ENCODE data around the gene UBE2Z.
"Not testable (repeated sequence)": the region's sequence is repeated elsewhere in the genome, so short reads cannot be mapped to it uniquely, and the experiment has no call there.

The UBE2Z gene

GRCh38 chr17:48908047-48908843, at the start of gene UBE2Z:
UBE2Z (plus strand) TSS chr17:48908407; CDS start chr17:48908504, 97 bp downstream.
- peak; percentile 97 for DNase-seq (ENCODE audit: low read depth)

GRCh38 chr17:48860034-48860433, 48.2 kb upstream of the UBE2Z start:
- DNase-seq (ENCODE audit: low read depth), result no peak

- no peak for DNase-seq (ENCODE audit: low read depth)
Observed at GRCh38 chr17:48860456-48860855, 47.8 kb upstream of the UBE2Z start.

- no peak for DNase-seq (ENCODE audit: low read depth)
Observed at GRCh38 chr17:48868916-48869500, 39.2 kb upstream of the UBE2Z start.

GRCh38 chr17:48869821-48870318, 38.3 kb upstream of the UBE2Z start:
- no peak for DNase-seq (ENCODE audit: low read depth)

GRCh38 chr17:48871035-48871550, 37.1 kb upstream of the UBE2Z start:
- no peak for DNase-seq (ENCODE audit: low read depth)

GRCh38 chr17:48871551-48872351, 36.5 kb upstream of the UBE2Z start:
- DNase-seq (ENCODE audit: low read depth), result no peak

GRCh38 chr17:48872409-48872808, 35.8 kb upstream of the UBE2Z start:
- DNase-seq (ENCODE audit: low read depth), result not testable (repeated sequence)

GRCh38 chr17:48873209-48873608, 35.0 kb upstream of the UBE2Z start:
- DNase-seq (ENCODE audit: low read depth), result no peak

GRCh38 chr17:48873696-48874443, 34.3 kb upstream of the UBE2Z start:
- DNase-seq (ENCODE audit: low read depth), result no peak

GRCh38 chr17:48878920-48879898, 29.0 kb upstream of the UBE2Z start:
- peak; percentile 70 for DNase-seq (ENCODE audit: low read depth)

- no peak for DNase-seq (ENCODE audit: low read depth)
Observed at GRCh38 chr17:48882272-48882671, 25.9 kb upstream of the UBE2Z start.

GRCh38 chr17:48883171-48883570, 25.0 kb upstream of the UBE2Z start:
- DNase-seq (ENCODE audit: low read depth), result no peak

GRCh38 chr17:48890086-48890485, 18.1 kb upstream of the UBE2Z start:
- DNase-seq (ENCODE audit: low read depth), result no peak

GRCh38 chr17:48892940-48893645, 15.1 kb upstream of the UBE2Z start:
- no peak for DNase-seq (ENCODE audit: low read depth)

- no peak for DNase-seq (ENCODE audit: low read depth)
Observed at GRCh38 chr17:48893646-48894508, 14.3 kb upstream of the UBE2Z start.

GRCh38 chr17:48894886-48895285, 13.3 kb upstream of the UBE2Z start:
- DNase-seq (ENCODE audit: low read depth), result no peak

GRCh38 chr17:48901241-48901640, 7.0 kb upstream of the UBE2Z start:
- no peak for DNase-seq (ENCODE audit: low read depth)

- DNase-seq (ENCODE audit: low read depth), result no peak
Observed at GRCh38 chr17:48903401-48903800, 4.8 kb upstream of the UBE2Z start.

Measured in iris pigment epithelial cell (primary cell).